Measurements from ENCODE around the gene ZNRD2.

GRCh38 chr11:65558002-65558929 lies 12.0 kb upstream of the ZNRD2 start, which contains the start of gene LTBP3:
- TF ChIP-seq MEF2B (IDR thresholded peaks at IDR 0.05; ENCODE audit: partially characterized antibody, poor library complexity, severe bottlenecking) (no peak), CTCF (IDR thresholded peaks at IDR 0.05 in 2 of 3, conservative IDR thresholded peaks at IDR 0.05 in 1 of 3; ENCODE audit: control insufficient read depth in 2 of 3, extremely low read depth in 1 of 3, insufficient read depth in 1 of 3, low read depth in 3 of 3, low read length in 3 of 3) (no peak), NFIC (IDR thresholded peaks at IDR 0.05; ENCODE audit: low read depth, low read length) (no peak), ZSCAN29 (IDR thresholded peaks at IDR 0.05) (no peak), POLR2A (IDR thresholded peaks at IDR 0.05; ENCODE audit: low read depth, low read length) (no peak)
